ENCODE data around the gene PRDX2. TPM values are rescaled to one million over a fixed set of nuclear protein-coding genes. Genes with fewer than 3 reads are reported as not detected.
A peak's percentile ranks its signal among the peaks of the same experiment; 100 is the strongest.

The PRDX2 gene
- total RNA-seq, 1 donor from 2014 or later = 166 TPM

- no peak for FAIRE-seq
- no peak for DNase-seq (ENCODE audit: low read depth)
- Histone ChIP-seq H3K27me3 (ENCODE audit: insufficient read depth, low read length) (peaks cover 33% of the 10 kb centered on the region), H3K4me1 (ENCODE audit: insufficient read depth, low read length) (peaks cover 4% of the 10 kb centered on the region), H3K79me2 (ENCODE audit: insufficient read depth, low read length) (no peaks in the 10 kb centered on the region), H2AFZ (ENCODE audit: low read depth, low read length) (peak overlapping the region; percentile 62), H3K9ac (ENCODE audit: low read length) (no peak overlapping the region), H3K4me2 (ENCODE audit: low read length) (peak overlapping the region; percentile 80), H3K27ac (ENCODE audit: low read depth, low read length) (no peak overlapping the region), H3K4me3 (ENCODE audit: insufficient read depth, low read depth, low read length) (peak overlapping the region; percentile 40), H4K20me1 (ENCODE audit: insufficient read depth, low read length) (no peaks in the 10 kb centered on the region), H3K9me3 (ENCODE audit: insufficient read depth, low read depth, low read length) (peaks cover 5% of the 10 kb centered on the region), H3K36me3 (ENCODE audit: insufficient read depth, low read length) (no peaks in the 10 kb centered on the region)
- peak overlapping the region; percentile 67 for H3K27ac Mint-ChIP-seq (ENCODE audit: unreplicated experiment)
- no peaks in the 10 kb centered on the region for H3K4me1 Mint-ChIP-seq (ENCODE audit: low read depth, unreplicated experiment)
- H3K4me3 Mint-ChIP-seq (ENCODE audit: unreplicated experiment) = peak overlapping the region; percentile 78
- no peaks in the 10 kb centered on the region for H3K9me3 Mint-ChIP-seq (ENCODE audit: unreplicated experiment)
- no peak for TF ChIP-seq EZH2 (IDR thresholded peaks at IDR 0.05; ENCODE audit: insufficient read depth, low read length)
- TF ChIP-seq, protein P1, sequence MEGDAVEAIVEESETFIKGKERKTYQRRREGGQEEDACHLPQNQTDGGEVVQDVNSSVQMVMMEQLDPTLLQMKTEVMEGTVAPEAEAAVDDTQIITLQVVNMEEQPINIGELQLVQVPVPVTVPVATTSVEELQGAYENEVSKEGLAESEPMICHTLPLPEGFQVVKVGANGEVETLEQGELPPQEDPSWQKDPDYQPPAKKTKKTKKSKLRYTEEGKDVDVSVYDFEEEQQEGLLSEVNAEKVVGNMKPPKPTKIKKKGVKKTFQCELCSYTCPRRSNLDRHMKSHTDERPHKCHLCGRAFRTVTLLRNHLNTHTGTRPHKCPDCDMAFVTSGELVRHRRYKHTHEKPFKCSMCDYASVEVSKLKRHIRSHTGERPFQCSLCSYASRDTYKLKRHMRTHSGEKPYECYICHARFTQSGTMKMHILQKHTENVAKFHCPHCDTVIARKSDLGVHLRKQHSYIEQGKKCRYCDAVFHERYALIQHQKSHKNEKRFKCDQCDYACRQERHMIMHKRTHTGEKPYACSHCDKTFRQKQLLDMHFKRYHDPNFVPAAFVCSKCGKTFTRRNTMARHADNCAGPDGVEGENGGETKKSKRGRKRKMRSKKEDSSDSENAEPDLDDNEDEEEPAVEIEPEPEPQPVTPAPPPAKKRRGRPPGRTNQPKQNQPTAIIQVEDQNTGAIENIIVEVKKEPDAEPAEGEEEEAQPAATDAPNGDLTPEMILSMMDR (IDR thresholded peaks at IDR 0.05; ENCODE audit: insufficient read depth, low read depth, low read length) = no peak
- no peaks in the 10 kb centered on the region for H3K36me3 Mint-ChIP-seq (ENCODE audit: low read depth, unreplicated experiment)
- peaks cover 18% of the 10 kb centered on the region for H3K27me3 Mint-ChIP-seq (ENCODE audit: low read depth, unreplicated experiment)
Observed at GRCh38 chr19:12841094-12841493, 39.5 kb upstream of the PRDX2 start.

DNA sequence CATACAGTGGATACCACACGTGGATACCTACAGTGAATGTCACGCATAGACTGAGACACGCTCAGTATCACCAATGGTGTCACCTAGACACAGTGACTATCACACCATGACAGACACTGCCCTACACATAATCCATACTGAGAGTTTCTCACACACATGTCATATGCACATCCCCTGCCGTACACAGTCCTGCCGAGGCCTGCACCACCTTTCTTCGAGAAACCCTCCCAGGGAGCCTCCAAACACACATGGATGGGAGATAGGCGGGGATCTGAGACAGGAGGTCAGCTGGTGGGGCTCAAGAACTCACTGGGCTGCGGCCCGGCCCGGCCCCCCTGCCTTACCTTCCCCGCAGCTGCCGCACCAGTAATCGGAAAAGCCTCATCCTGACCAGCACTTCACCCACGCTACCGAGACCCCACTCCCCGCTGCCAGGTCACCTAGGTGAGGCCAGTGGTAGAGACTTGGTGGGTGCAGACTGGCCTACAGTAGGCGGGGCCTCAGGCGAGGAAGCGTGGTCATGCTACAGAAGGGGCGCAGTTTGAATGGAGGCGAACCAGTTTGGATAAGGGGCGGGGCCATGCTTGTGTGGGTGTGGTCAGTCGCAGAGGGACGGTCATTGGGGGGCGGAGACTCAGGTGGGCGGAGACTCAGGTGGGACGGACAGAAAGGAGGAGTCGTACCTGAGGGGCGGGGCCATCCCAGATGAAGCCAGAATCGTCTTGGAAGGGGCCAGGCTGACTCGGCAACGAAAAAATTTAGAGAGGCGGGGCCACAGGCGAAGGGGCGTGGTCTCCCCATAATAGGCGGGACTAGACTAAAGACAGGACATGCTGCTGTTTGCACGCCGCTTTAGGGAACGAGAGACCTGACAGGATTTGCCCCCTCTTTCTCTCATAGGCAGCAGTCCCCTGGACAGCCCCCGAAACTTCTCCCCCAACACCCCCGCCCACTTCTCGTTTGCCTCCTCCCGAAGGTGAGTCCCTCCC is 38.8 kb upstream of the PRDX2 start:
- Histone ChIP-seq H3K36me3 (ENCODE audit: insufficient read depth, low read length) (no peaks in the 10 kb centered on the region), H3K4me1 (ENCODE audit: insufficient read depth, low read length) (peaks cover 4% of the 10 kb centered on the region), H4K20me1 (ENCODE audit: insufficient read depth, low read length) (no peaks in the 10 kb centered on the region), H3K9ac (ENCODE audit: low read length) (no peak overlapping the region), H3K79me2 (ENCODE audit: insufficient read depth, low read length) (no peaks in the 10 kb centered on the region), H3K4me3 (ENCODE audit: insufficient read depth, low read depth, low read length) (peak overlapping the region; percentile 40), H3K27me3 (ENCODE audit: insufficient read depth, low read length) (peaks cover 40% of the 10 kb centered on the region), H2AFZ (ENCODE audit: low read depth, low read length) (peak overlapping the region; percentile 62), H3K4me2 (ENCODE audit: low read length) (peak overlapping the region; percentile 80), H3K27ac (ENCODE audit: low read depth, low read length) (no peak overlapping the region), H3K9me3 (ENCODE audit: insufficient read depth, low read depth, low read length) (peaks cover 5% of the 10 kb centered on the region)
- TF ChIP-seq, protein P1 (IDR thresholded peaks at IDR 0.05; ENCODE audit: insufficient read depth, low read depth, low read length) = no peak
- no peak for TF ChIP-seq EZH2 (IDR thresholded peaks at IDR 0.05; ENCODE audit: insufficient read depth, low read length)
- DNase-seq (ENCODE audit: low read depth) (no peak), FAIRE-seq (no peak)
- H3K9me3 Mint-ChIP-seq (ENCODE audit: unreplicated experiment) = no peaks in the 10 kb centered on the region
- H3K27me3 Mint-ChIP-seq (ENCODE audit: low read depth, unreplicated experiment) = peaks cover 18% of the 10 kb centered on the region
- peak overlapping the region; percentile 78 for H3K4me3 Mint-ChIP-seq (ENCODE audit: unreplicated experiment)
- peak overlapping the region; percentile 28 for H3K27ac Mint-ChIP-seq (ENCODE audit: unreplicated experiment)
- no peaks in the 10 kb centered on the region for H3K4me1 Mint-ChIP-seq (ENCODE audit: low read depth, unreplicated experiment)
- H3K36me3 Mint-ChIP-seq (ENCODE audit: low read depth, unreplicated experiment) = no peaks in the 10 kb centered on the region

All from astrocyte (in vitro differentiated cells and primary cell).